ENCODE results near the gene MAPK9. TPM values are rescaled to one million over a fixed set of nuclear protein-coding genes. Genes with fewer than 3 reads are reported as not detected.

The MAPK9 gene
- total and polyA plus RNA-seq, 5 donors = 20.1 to 47.4 (median 45.1) TPM

- no peaks in the 10 kb centered on the region for H3K27me3 ChIP-seq (ENCODE audit: control insufficient read depth, insufficient read depth)
- 73% methylated on average over 23 of the region's 23 CpGs for WGBS
Measured at GRCh38 chr5:180201051-180201987, 90.6 kb downstream of the MAPK9 start.

GRCh38 chr5:180199390-180199789 lies 92.5 kb downstream of the MAPK9 start:
- H3K9me3 ChIP-seq (ENCODE audit: control insufficient read depth, low read length) = no peaks in the 10 kb centered on the region
- no peak overlapping the region for H3K4me3 ChIP-seq (ENCODE audit: low read length)
- no peak for DNase-seq
- H3K4me1 ChIP-seq (ENCODE audit: control insufficient read depth, insufficient read depth, low read length) = no peaks in the 10 kb centered on the region
- intact Hi-C loops (cut with DNase I) = no loop called here
- no peak for ATAC-seq
- WGBS = 70% methylated on average over 8 of the region's 8 CpGs
- H3K27ac ChIP-seq (ENCODE audit: low read length) = no peak overlapping the region
- no peaks in the 10 kb centered on the region for H3K27me3 ChIP-seq (ENCODE audit: control insufficient read depth, insufficient read depth)

More at GRCh38 chr5:180201051-180201987, 90.6 kb downstream of the MAPK9 start:
- Histone ChIP-seq H3K27ac (ENCODE audit: low read length) (no peak overlapping the region), H3K4me3 (ENCODE audit: low read length) (no peak overlapping the region), H3K4me1 (ENCODE audit: control insufficient read depth, insufficient read depth, low read length) (no peaks in the 10 kb centered on the region), H3K9me3 (ENCODE audit: control insufficient read depth, low read length) (no peaks in the 10 kb centered on the region)
- intact Hi-C loops (cut with DNase I) = no loop called here
- no peak for ATAC-seq
- no peak for DNase-seq

GRCh38 chr5:180198208-180198607 lies 93.7 kb downstream of the MAPK9 start:
- ATAC-seq (no peak), DNase-seq (no peak)
- Histone ChIP-seq H3K4me3 (ENCODE audit: low read length) (no peak overlapping the region), H3K4me1 (ENCODE audit: control insufficient read depth, insufficient read depth, low read length) (no peaks in the 10 kb centered on the region), H3K27me3 (ENCODE audit: control insufficient read depth, insufficient read depth) (no peaks in the 10 kb centered on the region), H3K9me3 (ENCODE audit: control insufficient read depth, low read length) (no peaks in the 10 kb centered on the region), H3K27ac (ENCODE audit: low read length) (no peak overlapping the region)
- WGBS = 94% methylated on average over 4 of the region's 4 CpGs
- intact Hi-C loops (cut with DNase I) = no loop called here

GRCh38 chr5:180197016-180197702 lies 94.7 kb downstream of the MAPK9 start:
- no peaks in the 10 kb centered on the region for H3K4me1 ChIP-seq (ENCODE audit: control insufficient read depth, insufficient read depth, low read length)
- no peak for DNase-seq
- no peak overlapping the region for H3K4me3 ChIP-seq (ENCODE audit: low read length)
- 75% methylated on average over 14 of the region's 14 CpGs for WGBS
- ATAC-seq = no peak
- no peaks in the 10 kb centered on the region for H3K27me3 ChIP-seq (ENCODE audit: control insufficient read depth, insufficient read depth)
- H3K9me3 ChIP-seq (ENCODE audit: control insufficient read depth, low read length) = no peaks in the 10 kb centered on the region
- intact Hi-C loops (cut with DNase I) = no loop called here
- H3K27ac ChIP-seq (ENCODE audit: low read length) = no peak overlapping the region

GRCh38 chr5:180194410-180195345 lies 97.2 kb downstream of the MAPK9 start:
- Histone ChIP-seq H3K27ac (ENCODE audit: low read length) (no peak overlapping the region), H3K9me3 (ENCODE audit: control insufficient read depth, low read length) (no peaks in the 10 kb centered on the region), H3K4me3 (ENCODE audit: low read length) (no peak overlapping the region), H3K4me1 (ENCODE audit: control insufficient read depth, insufficient read depth, low read length) (no peaks in the 10 kb centered on the region), H3K27me3 (ENCODE audit: control insufficient read depth, insufficient read depth) (no peaks in the 10 kb centered on the region)
- intact Hi-C loops (cut with DNase I) = no loop called here
- 90% methylated on average over 34 of the region's 34 CpGs for WGBS
- peak in 1 of 3 donors; percentile 22 for DNase-seq
- no peak for ATAC-seq

GRCh38 chr5:180193749-180194375 lies 98.0 kb downstream of the MAPK9 start:
- intact Hi-C loops (cut with DNase I) = no loop called here
- no peaks in the 10 kb centered on the region for H3K4me1 ChIP-seq (ENCODE audit: control insufficient read depth, insufficient read depth, low read length)
- ATAC-seq (no peak), DNase-seq (peak in 1 of 3 donors; percentile 21)
- H3K4me3 ChIP-seq (ENCODE audit: low read length) = no peak overlapping the region
- no peak overlapping the region for H3K27ac ChIP-seq (ENCODE audit: low read length)
- H3K9me3 ChIP-seq (ENCODE audit: control insufficient read depth, low read length) = no peaks in the 10 kb centered on the region
- WGBS = 93% methylated on average over 24 of the region's 24 CpGs
- no peaks in the 10 kb centered on the region for H3K27me3 ChIP-seq (ENCODE audit: control insufficient read depth, insufficient read depth)

- intact Hi-C loops (cut with DNase I) = no loop called here
- no peaks in the 10 kb centered on the region for H3K9me3 ChIP-seq (ENCODE audit: control insufficient read depth, low read length)
- ATAC-seq = no peak
- no peak for DNase-seq
- no peaks in the 10 kb centered on the region for H3K4me1 ChIP-seq (ENCODE audit: control insufficient read depth, insufficient read depth, low read length)
- no peaks in the 10 kb centered on the region for H3K27me3 ChIP-seq (ENCODE audit: control insufficient read depth, insufficient read depth)
- no peak overlapping the region for H3K27ac ChIP-seq (ENCODE audit: low read length)
- 53% methylated on average over 6 of the region's 6 CpGs for WGBS
- no peak overlapping the region for H3K4me3 ChIP-seq (ENCODE audit: low read length)
Measured at GRCh38 chr5:180191716-180192115, 100.2 kb downstream of the MAPK9 start.

- Histone ChIP-seq H3K9me3 (ENCODE audit: control insufficient read depth, low read length) (peaks cover 2% of the 10 kb centered on the region), H3K4me3 (ENCODE audit: low read length) (no peak overlapping the region), H3K27me3 (ENCODE audit: control insufficient read depth, insufficient read depth) (no peaks in the 10 kb centered on the region), H3K4me1 (ENCODE audit: control insufficient read depth, insufficient read depth, low read length) (no peaks in the 10 kb centered on the region), H3K27ac (ENCODE audit: low read length) (no peak overlapping the region)
- 73% methylated on average over 2 of the region's 2 CpGs for WGBS
- intact Hi-C loops (cut with DNase I) = no loop called here
- no peak for ATAC-seq
- no peak for DNase-seq
Measured at GRCh38 chr5:180187767-180188166, 104.1 kb downstream of the MAPK9 start.

All from right cardiac atrium (tissue), 5 donors.